ENCODE results near the gene RBM22. TPM values are rescaled to one million over a fixed set of nuclear protein-coding genes. Genes with fewer than 3 reads are reported as not detected.

Gene RBM22
- total RNA-seq, 1 donor from 2014 or later = 26.9 TPM

DNA sequence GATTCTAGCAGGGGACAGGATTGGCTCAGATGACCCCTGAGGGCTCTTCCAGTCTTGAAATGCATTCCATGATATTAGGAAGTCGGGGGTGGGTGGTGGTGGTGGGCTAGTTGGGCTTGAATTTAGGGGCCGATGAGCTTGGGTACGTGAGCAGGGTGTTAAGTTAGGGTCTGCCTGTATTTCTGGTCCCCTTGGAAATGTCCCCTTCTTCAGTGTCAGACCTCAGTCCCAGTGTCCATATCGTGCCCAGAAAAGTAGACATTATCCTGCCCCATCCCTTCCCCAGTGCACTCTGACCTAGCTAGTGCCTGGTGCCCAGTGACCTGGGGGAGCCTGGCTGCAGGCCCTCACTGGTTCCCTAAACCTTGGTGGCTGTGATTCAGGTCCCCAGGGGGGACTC lies 42.7 kb downstream of the RBM22 start:
- no peak for ATAC-seq (ENCODE audit: poor library complexity)
- intact Hi-C loops (cut with DNase I) = loop anchor here (5.0 kb wide), 1 partner anchor 71 kb away; no protein-coding TSS in a partner anchor
- DNase-seq = no peak

DNA sequence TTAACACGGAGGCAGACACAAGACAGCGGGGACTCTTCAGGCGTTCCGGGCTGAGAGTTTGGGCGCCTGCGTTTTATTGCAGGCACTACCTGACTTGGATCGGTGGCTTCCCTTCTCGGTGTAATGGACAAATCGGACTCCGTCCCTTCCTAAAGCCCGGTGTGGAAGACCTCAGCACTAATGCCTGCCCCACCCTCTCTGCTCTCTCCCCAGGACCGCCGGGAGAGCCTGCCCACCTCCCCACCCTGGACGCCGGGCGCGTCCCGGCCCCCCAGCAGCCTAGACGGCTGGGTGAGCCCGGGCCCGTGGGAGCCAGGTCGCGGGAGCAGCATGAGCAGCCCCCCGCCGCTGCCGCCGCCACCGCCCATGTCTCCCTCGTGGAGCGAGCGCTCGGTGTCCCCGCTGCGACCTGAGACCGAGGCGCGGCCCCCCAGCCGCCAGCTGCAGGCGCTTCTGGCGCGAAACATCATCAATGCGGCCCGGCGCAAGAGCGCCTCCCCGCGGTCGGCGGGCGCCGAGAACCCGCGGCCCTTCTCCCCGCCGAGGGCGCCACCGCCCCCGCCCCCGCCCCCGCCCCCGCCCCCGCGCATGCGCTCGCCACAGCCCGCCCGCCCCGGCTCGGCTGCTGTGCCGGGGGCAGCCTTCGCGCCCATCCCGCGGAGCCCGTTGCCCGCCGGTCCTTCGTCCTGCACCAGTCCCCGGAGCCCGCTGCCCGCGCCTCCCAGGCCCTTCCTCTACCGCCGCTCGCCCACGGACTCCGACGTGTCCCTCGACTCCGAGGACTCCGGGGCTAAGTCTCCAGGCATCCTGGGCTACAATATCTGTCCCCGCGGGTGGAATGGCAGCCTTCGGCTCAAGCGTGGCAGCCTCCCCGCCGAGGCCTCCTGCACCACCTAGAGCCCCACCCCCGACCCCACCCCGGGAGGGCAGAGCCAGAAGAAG lies 44.4 kb downstream of the RBM22 start:
- peak; percentile 85 for DNase-seq
- intact Hi-C loops (cut with DNase I) = loop anchor here (2.0 to 5.0 kb wide), 2 partner anchors 69 to 94 kb away; no protein-coding TSS in a partner anchor
- peak; percentile 76 for ATAC-seq (ENCODE audit: poor library complexity)

DNA sequence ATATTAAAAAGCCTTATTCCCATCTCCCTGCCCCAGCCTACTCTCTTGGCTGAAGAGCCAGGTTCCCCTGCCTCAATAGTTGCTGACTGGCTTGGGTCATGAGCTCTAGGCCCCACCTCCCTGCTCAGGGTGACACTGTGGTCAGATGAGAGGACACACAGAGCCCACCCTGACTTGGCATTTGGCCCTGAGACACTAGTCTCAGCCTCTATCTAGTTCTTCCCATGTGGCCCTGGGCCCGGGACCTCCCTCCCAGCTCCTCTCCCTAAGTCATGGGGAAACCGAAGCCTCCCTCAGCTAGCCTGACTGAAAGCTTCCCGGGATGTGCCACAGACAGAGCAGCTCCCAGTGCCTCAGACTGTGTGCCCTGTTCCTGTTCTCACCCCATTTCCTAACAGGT lies 45.6 kb downstream of the RBM22 start:
- DNase-seq (no peak), ATAC-seq (ENCODE audit: poor library complexity) (no peak)
- intact Hi-C loops (cut with DNase I) = loop anchor here (5.0 kb wide), 1 partner anchor 68 kb away; no protein-coding TSS in a partner anchor

- no peak for DNase-seq
- intact Hi-C loops (cut with DNase I) = no loop called here
- ATAC-seq (ENCODE audit: poor library complexity) = no peak
These were observed 46.9 kb downstream of the RBM22 start for GRCh38 chr5:150653762-150654556.

- intact Hi-C loops (cut with DNase I) = no loop called here
These were observed 47.6 kb downstream of the RBM22 start for GRCh38 chr5:150653145-150653761.

GRCh38 chr5:150651924-150652671 lies 48.8 kb downstream of the RBM22 start:
- DNase-seq = no peak
- intact Hi-C loops (cut with DNase I) = no loop called here

More at GRCh38 chr5:150653145-150653761, 47.6 kb downstream of the RBM22 start:
- DNase-seq (no peak), ATAC-seq (ENCODE audit: poor library complexity) (no peak)

DNA sequence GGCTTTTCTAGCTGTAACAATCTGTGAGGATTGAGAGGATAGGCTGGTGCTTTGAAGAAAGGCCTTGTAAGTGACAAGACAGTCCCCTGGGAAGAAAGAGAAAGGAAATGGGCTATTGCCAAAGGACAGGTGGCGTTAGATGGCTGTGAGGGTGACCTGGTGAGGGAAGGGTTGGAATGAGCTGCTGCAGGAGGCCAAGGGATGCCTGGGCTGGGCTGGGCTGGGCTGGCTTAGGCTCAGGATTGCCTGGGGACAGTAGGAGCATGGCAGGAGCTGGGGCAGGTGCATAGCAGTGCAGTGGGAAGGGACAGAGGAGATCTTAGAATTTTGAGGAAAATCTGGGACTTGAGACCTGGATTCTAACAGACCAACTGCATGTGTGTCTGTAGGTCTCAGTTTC lies 49.5 kb downstream of the RBM22 start:
- DNase-seq (no peak), ATAC-seq (ENCODE audit: poor library complexity) (no peak)
- intact Hi-C loops (cut with DNase I) = no loop called here

More at GRCh38 chr5:150651924-150652671, 48.8 kb downstream of the RBM22 start:
- no peak for ATAC-seq (ENCODE audit: poor library complexity)

- no peak for DNase-seq
- ATAC-seq (ENCODE audit: poor library complexity) = no peak
- intact Hi-C loops (cut with DNase I) = no loop called here
These were observed 50.5 kb downstream of the RBM22 start for GRCh38 chr5:150650021-150651006.

DNA sequence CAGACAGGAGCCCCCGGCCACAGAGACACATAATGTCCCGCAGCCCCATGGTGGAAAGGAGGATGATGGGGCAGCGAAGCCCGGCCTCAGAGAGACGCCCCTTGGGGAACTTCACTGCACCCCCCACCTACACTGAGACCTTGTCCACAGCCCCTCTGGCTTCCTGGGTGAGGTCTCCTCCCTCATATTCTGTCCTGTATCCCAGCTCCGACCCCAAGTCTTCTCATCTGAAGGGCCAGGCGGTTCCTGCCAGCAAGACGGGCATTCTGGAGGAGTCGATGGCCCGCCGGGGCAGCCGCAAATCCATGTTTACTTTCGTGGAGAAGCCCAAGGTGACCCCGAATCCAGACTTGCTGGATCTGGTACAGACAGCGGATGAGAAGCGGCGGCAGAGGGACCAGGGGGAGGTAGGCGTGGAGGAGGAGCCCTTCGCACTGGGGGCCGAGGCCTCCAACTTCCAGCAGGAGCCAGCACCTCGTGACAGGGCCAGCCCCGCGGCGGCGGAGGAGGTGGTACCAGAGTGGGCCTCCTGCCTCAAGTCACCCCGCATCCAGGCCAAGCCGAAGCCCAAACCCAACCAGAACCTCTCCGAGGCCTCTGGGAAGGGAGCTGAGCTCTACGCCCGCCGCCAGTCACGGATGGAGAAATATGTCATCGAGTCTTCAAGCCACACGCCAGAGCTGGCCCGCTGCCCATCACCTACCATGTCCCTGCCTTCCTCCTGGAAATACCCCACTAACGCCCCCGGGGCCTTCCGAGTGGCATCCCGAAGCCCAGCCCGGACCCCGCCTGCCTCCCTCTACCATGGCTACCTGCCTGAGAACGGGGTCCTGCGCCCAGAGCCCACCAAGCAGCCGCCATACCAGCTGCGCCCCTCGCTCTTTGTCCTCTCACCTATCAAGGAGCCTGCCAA lies 51.5 kb downstream of the RBM22 start:
- peak; percentile 88 for DNase-seq
- ATAC-seq (ENCODE audit: poor library complexity) = peak; percentile 35

GRCh38 chr5:150648294-150649107 lies 52.4 kb downstream of the RBM22 start:
- ATAC-seq (ENCODE audit: poor library complexity) (no peak), DNase-seq (no peak)
- intact Hi-C loops (cut with DNase I) = no loop called here

More for the DNA sequence above, 51.5 kb downstream of the RBM22 start:
- intact Hi-C loops (cut with DNase I) = no loop called here

DNA sequence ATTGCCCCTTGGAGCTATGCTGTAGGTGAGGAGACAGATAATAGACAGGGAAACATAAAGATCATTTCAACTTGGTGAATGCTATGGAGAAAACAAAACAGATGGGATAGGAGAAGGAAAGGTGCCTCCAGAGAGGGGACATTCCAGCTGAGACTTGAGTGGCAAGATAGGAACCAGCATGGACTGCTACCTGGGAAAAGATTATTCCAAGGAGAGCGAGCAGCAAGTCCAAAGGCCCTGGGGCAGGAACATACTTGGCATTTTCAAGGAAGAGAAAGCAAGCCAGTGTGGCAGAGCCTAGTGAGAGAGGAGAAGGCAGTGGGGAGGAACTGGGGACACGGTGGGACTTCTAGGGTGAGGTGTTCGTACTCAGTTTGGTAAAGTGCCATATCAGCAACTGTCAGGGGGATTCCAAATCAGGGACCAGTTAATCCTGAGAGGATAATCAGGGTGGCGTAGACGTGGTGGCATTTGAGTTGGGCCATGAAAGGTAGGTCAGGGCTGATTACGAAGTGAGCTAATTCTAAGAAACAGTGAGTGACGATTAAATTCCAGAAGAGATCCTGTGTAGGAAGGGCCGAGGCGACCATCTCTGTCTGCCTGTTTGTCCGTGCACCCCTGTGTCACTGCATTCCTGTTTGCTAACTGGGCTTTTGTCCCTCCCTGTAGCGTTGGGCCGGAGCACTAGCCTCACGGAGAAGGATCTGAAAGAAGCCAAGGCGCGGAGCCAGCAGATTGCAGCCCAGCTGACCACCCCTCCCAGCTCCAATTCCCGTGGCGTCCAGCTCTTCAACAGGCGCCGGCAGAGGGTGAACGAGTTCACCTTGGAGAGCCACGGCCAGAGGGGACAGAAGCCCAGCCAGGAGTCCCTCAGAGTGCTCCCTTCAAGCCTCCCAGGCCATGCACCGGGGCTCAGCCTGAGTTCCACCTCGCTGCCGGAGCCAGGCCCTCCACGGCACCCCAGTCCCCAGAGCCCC lies 53.3 kb downstream of the RBM22 start:
- peak; percentile 64 for ATAC-seq (ENCODE audit: poor library complexity)
- intact Hi-C loops (cut with DNase I) = no loop called here
- DNase-seq = peak; percentile 89

- intact Hi-C loops (cut with DNase I) = no loop called here
- ATAC-seq (ENCODE audit: poor library complexity) (no peak), DNase-seq (peak; percentile 87)
These were observed 55.7 kb downstream of the RBM22 start for GRCh38 chr5:150645070-150645700.

DNA sequence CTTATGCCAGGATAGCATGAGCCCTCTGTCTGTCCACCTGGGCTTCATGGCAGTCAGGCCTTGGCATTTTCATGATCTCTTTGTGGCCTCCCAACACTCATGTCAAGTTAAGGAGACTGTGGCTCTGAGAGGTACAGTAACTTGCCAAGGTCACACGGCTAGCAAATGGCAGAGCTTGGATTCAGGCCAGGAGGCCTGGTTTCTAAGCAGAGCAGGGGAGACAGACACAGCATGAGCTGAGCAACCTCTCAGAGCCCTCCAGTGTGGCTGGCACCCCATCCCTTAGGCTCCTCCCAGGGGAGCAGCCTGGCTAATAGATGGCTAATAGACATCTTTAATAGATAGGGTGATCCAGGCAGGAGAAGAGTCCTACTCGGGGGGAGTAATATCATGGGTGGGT lies 56.3 kb downstream of the RBM22 start:
- ATAC-seq (ENCODE audit: poor library complexity) = peak; percentile 24
- peak; percentile 73 for DNase-seq
- intact Hi-C loops (cut with DNase I) = no loop called here

- DNase-seq (no peak), ATAC-seq (ENCODE audit: poor library complexity) (no peak)
- intact Hi-C loops (cut with DNase I) = no loop called here
These were observed 56.8 kb downstream of the RBM22 start for GRCh38 chr5:150644058-150644457.
